Measurements from ENCODE around the gene DNM2. TPM values are rescaled to one million over a fixed set of nuclear protein-coding genes. Genes with fewer than 3 reads are reported as not detected.
A peak's percentile ranks its signal among the peaks of the same experiment; 100 is the strongest.

DNM2 gene
- total and polyA plus RNA-seq, 8 donors: 77.8 to 541 (median 277) TPM

GRCh38 chr19:10815969-10816644 lies 98.2 kb downstream of the DNM2 start:
- no peak for DNase-seq
- H3K9me3 ChIP-seq: no peaks in the 10 kb centered on the region
- H3K36me3 ChIP-seq: peaks cover 64 to 100% (median 100%) of the 10 kb centered on the region in 4 donors
- no peak for TF ChIP-seq POLR2AphosphoS5 (IDR thresholded peaks at IDR 0.05)
- TF ChIP-seq CTCF (IDR thresholded peaks at IDR 0.05): no peak
- no peak for TF ChIP-seq EP300 (IDR thresholded peaks at IDR 0.05)
- no peak for TF ChIP-seq POLR2A (IDR thresholded peaks at IDR 0.05)
- WGBS, 5 donors: 88 to 93% (median 91%) methylated on average over 11 to 21 of the region's 21 CpGs
- peak overlapping the region; percentile 5 to 86 (median 76) for H3K27ac ChIP-seq
- H3K27me3 ChIP-seq: no peaks in the 10 kb centered on the region
- peak overlapping the region; percentile 23 to 40 (median 36) for H3K4me3 ChIP-seq
- peaks cover 0 to 54% (median 7%) of the 10 kb centered on the region in 4 donors for H3K4me1 ChIP-seq
- intact Hi-C loops (cut with DNase I; ENCODE audit: low total_unique reads): no loop called here

- H3K9me3 ChIP-seq: no peaks in the 10 kb centered on the region
- H3K4me3 ChIP-seq: peak overlapping the region; percentile 23 to 40 (median 36)
- peak overlapping the region; percentile 5 to 86 (median 76) for H3K27ac ChIP-seq
- no peaks in the 10 kb centered on the region for H3K27me3 ChIP-seq
- peaks cover 64 to 100% (median 100%) of the 10 kb centered on the region in 4 donors for H3K36me3 ChIP-seq
- TF ChIP-seq POLR2AphosphoS5 (IDR thresholded peaks at IDR 0.05) (no peak), POLR2A (IDR thresholded peaks at IDR 0.05) (no peak), EP300 (IDR thresholded peaks at IDR 0.05) (no peak), CTCF (IDR thresholded peaks at IDR 0.05) (no peak)
- intact Hi-C loops (cut with DNase I; ENCODE audit: low total_unique reads): no loop called here
- WGBS, 5 donors: 80 to 87% (median 82%) methylated on average over 10 to 11 of the region's 11 CpGs
- DNase-seq: no peak
- peaks cover 0 to 49% (median 7%) of the 10 kb centered on the region in 4 donors for H3K4me1 ChIP-seq
Measured at GRCh38 chr19:10816691-10817090, 98.8 kb downstream of the DNM2 start.

- Histone ChIP-seq H3K9me3 (no peaks in the 10 kb centered on the region), H3K4me1 (peaks cover 0 to 41% (median 7%) of the 10 kb centered on the region in 4 donors), H3K27ac (peak overlapping the region; percentile 53 to 86 (median 76)), H3K27me3 (no peaks in the 10 kb centered on the region), H3K4me3 (peak overlapping the region; percentile 23 to 40 (median 36)), H3K36me3 (peaks cover 66 to 100% (median 100%) of the 10 kb centered on the region in 4 donors)
- intact Hi-C loops (cut with DNase I; ENCODE audit: low total_unique reads): no loop called here
- no peak for TF ChIP-seq EP300 (IDR thresholded peaks at IDR 0.05)
- peak in 1 of 3 donors; percentile 60 for TF ChIP-seq POLR2AphosphoS5 (IDR thresholded peaks at IDR 0.05)
- DNase-seq: peak; percentile 33 to 79
- 69 to 85% (median 80%) methylated on average over 38 to 42 of the region's 42 CpGs for WGBS, 5 donors
Measured at GRCh38 chr19:10817291-10818038, 99.6 kb downstream of the DNM2 start.

- 86 to 93% (median 89%) methylated on average over 13 to 19 of the region's 19 CpGs for WGBS, 5 donors
- H3K9me3 ChIP-seq: no peaks in the 10 kb centered on the region
- H3K4me3 ChIP-seq: no peak overlapping the region
- H3K27ac ChIP-seq: peak overlapping the region; percentile 53 to 86 (median 74)
- H3K27me3 ChIP-seq: no peaks in the 10 kb centered on the region
- DNase-seq: no peak
- intact Hi-C loops (cut with DNase I; ENCODE audit: low total_unique reads): no loop called here
- TF ChIP-seq CTCF (IDR thresholded peaks at IDR 0.05) (no peak), POLR2A (IDR thresholded peaks at IDR 0.05) (no peak), POLR2AphosphoS5 (IDR thresholded peaks at IDR 0.05) (no peak), EP300 (IDR thresholded peaks at IDR 0.05) (no peak)
- H3K4me1 ChIP-seq: peaks cover 0 to 34% (median 7%) of the 10 kb centered on the region in 4 donors
- H3K36me3 ChIP-seq: peaks cover 66 to 100% (median 100%) of the 10 kb centered on the region in 4 donors
Measured at GRCh38 chr19:10818301-10819123, 100.6 kb downstream of the DNM2 start.
